Activated CD8-positive, alpha-beta T cell treated with anti-CD3 and anti-CD28 coated beads for 36 hours (primary cell): ENCODE data around the gene MAZ. TPM values are rescaled to one million over a fixed set of nuclear protein-coding genes. Genes with fewer than 3 reads are reported as not detected.
A peak's percentile ranks its signal among the peaks of the same experiment; 100 is the strongest.
"Not testable (repeated sequence)": the region's sequence is repeated elsewhere in the genome, so short reads cannot be mapped to it uniquely, and the experiment has no call there.

Source experiments
- ATAC-seq: fragments of 200-7000 bp; cut with Tn5 transposase; one replicate; pipeline ENCODE4 v1.10.0; 2021; ENCODE audit warnings: mild to moderate bottlenecking, moderate library complexity
- CTCF ChIA-PET: fragments of 350-600 bp; sonication (Branson Sonifier 250); formaldehyde crosslinking; loops from one replicate; lab custom pipeline; 2021; ENCODE audit warnings: antibody characterized with exemption; lab: Charles Lee
- POLR2A ChIA-PET: fragments of 350-600 bp; sonication (Branson Sonifier 250); formaldehyde crosslinking; loops from one replicate; lab custom pipeline; 2021; ENCODE audit warnings: antibody characterized with exemption; lab: Charles Lee
- DNase-seq: peaks from one replicate; pipeline ENCODE4 v3.0.0-alpha.2; 2020
- H3K27ac Mint-ChIP-seq: one replicate; pipeline ENCODE4 v1.8.0; 2021; ENCODE audit warnings: mild to moderate bottlenecking, mixed read lengths
- H3K27me3 Mint-ChIP-seq: one replicate; pipeline ENCODE4 v1.8.0; 2021; ENCODE audit warnings: mixed read lengths
- H3K36me3 Mint-ChIP-seq: one replicate; pipeline ENCODE4 v1.8.0; 2021; ENCODE audit warnings: low read depth, mixed read lengths
- H3K4me1 Mint-ChIP-seq: one replicate; pipeline ENCODE4 v1.8.0; 2021; ENCODE audit warnings: low read depth, mixed read lengths
- H3K4me3 Mint-ChIP-seq: one replicate; pipeline ENCODE4 v1.8.0; 2021; ENCODE audit warnings: mild to moderate bottlenecking, moderate library complexity, mixed read lengths
- H3K9me3 Mint-ChIP-seq: one replicate; pipeline ENCODE4 v1.8.0; 2021; ENCODE audit warnings: mixed read lengths
- CTCF ChIP-seq: fragments of 200-600 bp; IDR thresholded peaks from one replicate; pipeline ENCODE4 v1.8.0; 2022; ENCODE audit warnings: antibody characterized with exemption, mild to moderate bottlenecking
- intact Hi-C: fragments of 100-400 bp; cut with micrococcal nuclease; formaldehyde crosslinking; loops from one replicate; pipeline ENCODE4 v1.10.0; 2022
- total RNA-seq, 2 experiments: library from RNA; stranded (reverse); gene quantifications; one replicate each; pipeline ENCODE4 v1.2.3, GENCODE V29; 2021

The MAZ gene
- total RNA-seq, 2 experiments from 2014 or later = 380 to 382 TPM

- ChIA-PET POLR2A (interaction anchor here (0.7 kb wide), 1 partner anchor 78 kb away, joined by 3 read pairs; no protein-coding TSS in a partner anchor), CTCF (interaction anchor here (0.8 to 3.0 kb wide), 4 partner anchors 10 to 78 kb away, joined by 3 to 13 read pairs (median 4); no protein-coding TSS in a partner anchor)
- Mint-ChIP-seq H3K27ac (no peak overlapping the region), H3K36me3 (no peaks in the 10 kb centered on the region), H3K4me1 (peaks cover 12% of the 10 kb centered on the region), H3K9me3 (no peaks in the 10 kb centered on the region), H3K27me3 (no peaks in the 10 kb centered on the region), H3K4me3 (no peak overlapping the region)
- DNase-seq (no peak), ATAC-seq (no peak)
- no peak for TF ChIP-seq CTCF
- intact Hi-C loops = no loop called here
Measured at GRCh38 chr16:29769507-29769906, 36.8 kb upstream of the MAZ start.

GRCh38 chr16:29770250-29770929 lies 35.9 kb upstream of the MAZ start:
- no peak overlapping the region for H3K4me3 Mint-ChIP-seq
- H3K27me3 Mint-ChIP-seq = no peaks in the 10 kb centered on the region
- DNase-seq (no peak), ATAC-seq (no peak)
- intact Hi-C loops = no loop called here
- ChIA-PET POLR2A (interaction anchor here (1.4 kb wide), 1 partner anchor 24 kb away, joined by 3 read pairs; no protein-coding TSS in a partner anchor), CTCF (interaction anchor here (0.8 to 1.4 kb wide), 3 partner anchors 11 to 78 kb away, joined by 3 to 5 read pairs (median 3); no protein-coding TSS in a partner anchor)
- H3K36me3 Mint-ChIP-seq = no peaks in the 10 kb centered on the region
- no peaks in the 10 kb centered on the region for H3K9me3 Mint-ChIP-seq
- peaks cover 12% of the 10 kb centered on the region for H3K4me1 Mint-ChIP-seq
- TF ChIP-seq CTCF = no peak
- H3K27ac Mint-ChIP-seq = no peak overlapping the region

- H3K4me1 Mint-ChIP-seq = peaks cover 15% of the 10 kb centered on the region
- ATAC-seq, POLR2A ChIA-PET, DNase-seq, H3K27me3 Mint-ChIP-seq, H3K27ac Mint-ChIP-seq, H3K9me3 Mint-ChIP-seq, intact Hi-C loops, H3K36me3 Mint-ChIP-seq, H3K4me3 Mint-ChIP-seq: not testable (repeated sequence)
- CTCF ChIA-PET = interaction anchor here (1.4 to 2.8 kb wide), 2 partner anchors 12 to 81 kb away, joined by 3 to 10 read pairs; no protein-coding TSS in a partner anchor
Measured at GRCh38 chr16:29772330-29772729, 34.0 kb upstream of the MAZ start.

- TF ChIP-seq CTCF = no peak
- POLR2A ChIA-PET = no interaction called here
- H3K4me1 Mint-ChIP-seq = peaks cover 15% of the 10 kb centered on the region
Measured at GRCh38 chr16:29774730-29775129, 31.6 kb upstream of the MAZ start.

GRCh38 chr16:29775742-29776408 lies 30.5 kb upstream of the MAZ start:
- no peaks in the 10 kb centered on the region for H3K9me3 Mint-ChIP-seq
- POLR2A ChIA-PET = interaction anchor here (0.6 kb wide), 1 partner anchor 14 kb away, joined by 3 read pairs; the partner anchor contains the start of gene KIF22
- H3K27me3 Mint-ChIP-seq = no peaks in the 10 kb centered on the region
- ATAC-seq (peak; percentile 30), DNase-seq (no peak)
- CTCF ChIA-PET = interaction anchor here (1.3 kb wide), 1 partner anchor 9 kb away, joined by 4 read pairs; no protein-coding TSS in a partner anchor
- no peak for TF ChIP-seq CTCF
- H3K4me1 Mint-ChIP-seq = peaks cover 14% of the 10 kb centered on the region
- no peaks in the 10 kb centered on the region for H3K36me3 Mint-ChIP-seq
- no peak overlapping the region for H3K27ac Mint-ChIP-seq
- intact Hi-C loops = no loop called here
- no peak overlapping the region for H3K4me3 Mint-ChIP-seq

More at GRCh38 chr16:29774730-29775129, 31.6 kb upstream of the MAZ start:
- Mint-ChIP-seq H3K36me3 (no peaks in the 10 kb centered on the region), H3K27me3 (no peaks in the 10 kb centered on the region), H3K27ac (no peak overlapping the region), H3K4me3 (no peak overlapping the region), H3K9me3 (no peaks in the 10 kb centered on the region)
- intact Hi-C loops = no loop called here
- ATAC-seq (no peak), DNase-seq (no peak)
- CTCF ChIA-PET = interaction anchor here (1.4 to 2.8 kb wide), 2 partner anchors 10 to 74 kb away, joined by 4 to 10 read pairs; no protein-coding TSS in a partner anchor
